Right forelimb (tissue), 1 donor: ENCODE measurements around the gene UACA.
"Not testable (repeated sequence)": the region's sequence is repeated elsewhere in the genome, so short reads cannot be mapped to it uniquely, and the experiment has no call there.

Experiments used
- DNase-seq: peaks from one replicate; pipeline ENCODE4 v3.0.0-alpha.2; 2018

The UACA gene

DNA sequence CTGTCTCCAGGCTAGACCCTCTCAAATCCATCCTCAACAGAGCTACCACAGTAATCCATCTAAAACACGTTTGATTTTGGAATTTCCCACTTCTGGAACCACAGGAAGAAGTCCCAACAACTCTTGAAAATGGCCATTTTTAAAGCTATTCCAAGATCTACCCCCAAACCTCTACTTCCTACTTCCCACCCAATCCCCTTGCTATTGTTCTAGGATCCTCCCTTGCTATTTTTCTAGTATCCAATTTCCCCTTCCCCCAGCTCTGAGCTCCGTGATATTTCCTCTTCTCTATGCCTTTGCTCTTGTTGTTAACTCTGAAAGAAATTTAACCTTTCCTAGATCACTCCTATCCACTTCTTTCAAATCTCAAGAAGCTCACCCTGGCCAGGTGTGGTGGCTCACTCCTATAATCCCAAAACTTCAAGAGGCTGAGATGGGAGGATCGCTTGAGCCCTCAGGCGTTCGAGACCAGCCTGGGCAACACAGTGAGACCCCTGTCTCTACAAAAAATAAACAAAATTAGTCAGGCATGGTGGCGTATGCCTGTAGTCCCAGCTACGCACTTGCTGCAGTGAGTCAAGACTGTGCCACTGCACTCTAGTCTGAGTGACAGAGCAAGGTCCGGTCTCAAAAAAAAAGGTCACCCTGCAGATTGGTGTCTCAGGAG is 13.0 kb downstream of the UACA start:
- no peak for DNase-seq

DNA sequence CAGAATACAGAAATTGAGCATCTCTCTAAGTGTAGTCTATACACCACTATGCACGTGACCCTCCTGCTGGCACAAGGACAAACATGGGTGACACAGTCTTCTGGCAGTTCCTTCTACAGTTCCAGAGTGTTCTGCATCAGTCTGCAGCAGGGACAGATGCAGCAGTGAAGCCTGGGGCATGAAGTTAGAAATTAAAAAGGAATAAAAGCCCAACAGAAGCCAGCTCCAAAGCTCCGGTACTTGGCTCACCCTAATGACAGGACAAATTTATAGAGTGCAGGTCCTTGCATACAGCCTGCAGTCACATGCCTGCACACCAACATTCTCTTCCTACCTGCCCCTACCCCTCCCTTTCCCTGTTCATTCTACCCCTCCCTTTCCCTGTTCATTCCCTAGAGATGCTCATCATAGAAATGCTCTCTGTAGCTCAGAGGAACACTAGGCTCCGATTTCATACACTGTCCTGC is 15.0 kb downstream of the UACA start:
- DNase-seq, result no peak

DNA sequence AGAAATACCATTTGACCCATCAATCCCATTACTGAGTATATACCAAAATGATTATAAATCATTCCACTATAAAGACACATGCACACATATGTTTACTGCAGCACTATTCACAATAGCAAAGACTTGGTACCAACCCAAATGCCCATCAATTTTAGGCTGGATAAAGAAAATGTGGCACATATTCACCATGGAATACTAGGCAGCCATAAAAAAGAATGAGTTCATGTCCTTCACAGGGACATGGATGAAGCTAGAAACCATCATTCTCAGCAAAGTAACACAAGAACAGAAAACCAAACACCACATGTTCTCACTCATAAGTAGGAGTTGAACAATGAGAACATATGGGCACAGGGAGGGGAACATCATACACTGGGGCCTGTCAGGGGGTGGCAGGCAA is 16.8 kb downstream of the UACA start:
- DNase-seq, result not testable (repeated sequence)

DNA sequence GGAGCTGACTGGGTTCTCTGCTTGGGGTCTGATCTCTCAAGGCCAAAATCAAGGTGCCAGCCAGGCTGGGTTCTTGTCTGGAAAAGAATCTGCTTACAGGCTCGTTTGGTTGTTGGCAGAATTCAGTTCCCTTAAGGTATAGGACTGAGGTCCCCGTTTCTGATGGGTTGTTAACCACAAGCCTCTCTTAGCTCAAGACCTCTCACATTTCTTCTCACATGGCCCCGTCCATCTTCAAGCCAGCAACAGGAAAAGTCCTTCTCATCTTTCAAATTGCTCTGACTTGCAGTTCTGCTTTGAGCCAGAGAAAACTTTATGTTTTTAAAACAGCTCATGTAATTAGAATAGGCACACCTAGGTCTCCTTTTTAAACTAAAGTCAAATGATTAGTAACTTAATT is 20.4 kb downstream of the UACA start:
- no peak for DNase-seq

DNA sequence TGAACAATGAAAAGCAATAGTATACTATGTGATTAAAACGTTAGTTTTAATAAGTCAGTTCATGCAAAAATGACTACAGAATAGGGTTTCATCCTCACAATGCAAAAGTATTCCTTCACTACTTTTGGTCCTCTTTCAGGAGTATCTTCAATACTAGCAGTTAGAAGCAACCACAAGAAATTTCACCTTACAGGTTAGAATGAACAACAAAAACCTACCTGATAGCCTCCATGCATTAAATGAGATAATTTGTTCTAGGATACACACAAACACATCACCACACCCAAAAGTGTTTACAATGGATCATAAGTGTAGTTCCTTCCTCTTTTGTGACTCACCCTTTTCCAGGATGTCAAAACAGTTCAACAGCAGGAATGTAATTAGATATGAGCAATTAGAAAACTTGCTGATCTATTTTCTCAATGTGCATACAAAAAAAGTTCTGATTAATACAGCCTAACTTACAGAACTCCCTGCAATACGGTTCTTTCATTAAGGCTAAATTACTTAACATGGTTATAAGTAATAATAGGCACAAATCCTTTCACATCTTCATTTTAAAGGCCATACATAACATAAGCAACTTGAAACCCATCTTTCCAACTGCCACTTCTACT is 21.6 kb downstream of the UACA start:
- DNase-seq, result no peak

DNA sequence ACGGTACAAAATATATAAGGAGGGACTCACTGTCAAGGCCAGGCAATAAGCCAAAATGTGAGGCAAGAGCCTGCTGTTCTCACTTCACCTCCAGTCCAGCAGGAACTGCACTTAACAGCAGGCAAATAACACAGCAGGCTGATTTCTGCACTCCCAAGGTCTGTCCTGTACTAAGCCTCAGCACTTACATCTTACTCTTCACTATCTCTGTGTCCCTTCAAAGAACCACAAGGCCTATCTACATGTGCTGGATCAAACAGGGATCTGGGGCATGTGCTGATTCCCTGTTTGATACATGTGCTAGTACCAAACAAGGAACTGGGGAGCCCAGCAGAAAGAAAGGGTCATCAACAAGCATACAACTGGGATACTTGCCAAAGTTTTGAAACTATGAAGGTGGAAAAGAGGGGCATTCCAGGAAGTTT is 22.2 kb downstream of the UACA start:
- no peak for DNase-seq

DNA sequence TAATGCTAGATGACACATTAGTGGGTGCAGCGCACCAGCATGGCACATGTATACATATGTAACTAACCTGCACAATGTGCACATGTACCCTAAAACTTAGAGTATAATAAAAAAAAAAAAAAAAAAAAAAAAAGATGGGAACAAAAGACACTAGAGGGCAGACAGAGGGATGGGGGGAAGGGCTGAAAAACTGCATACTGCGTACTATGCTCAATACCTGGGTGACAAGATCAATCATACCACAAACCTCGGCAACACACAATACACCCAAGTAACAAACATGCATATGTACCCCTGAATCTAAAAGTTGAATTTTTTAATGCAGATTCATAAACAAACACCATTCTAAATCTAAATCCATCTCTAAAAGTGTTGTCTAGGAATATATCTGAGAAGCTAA is 28.3 kb downstream of the UACA start:
- not testable (repeated sequence) for DNase-seq

DNA sequence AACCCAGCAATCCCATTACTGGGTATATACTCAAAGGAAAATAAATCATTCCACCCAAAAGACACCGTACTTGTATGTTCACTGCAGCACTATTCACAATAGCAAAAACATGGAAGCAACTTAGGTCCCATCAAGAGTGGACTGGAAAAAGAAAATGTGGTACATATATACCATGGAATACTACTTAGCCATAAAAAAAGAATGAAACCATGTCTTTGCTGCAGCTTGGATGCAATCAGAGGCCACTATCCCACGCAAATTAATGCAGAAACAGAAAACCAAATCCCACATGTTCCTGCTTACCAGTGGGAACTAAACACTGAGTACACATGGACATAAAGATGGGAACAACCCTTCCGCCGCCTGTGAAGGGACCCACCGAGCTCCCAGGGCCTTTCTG is 34.2 kb downstream of the UACA start:
- no peak for DNase-seq

DNA sequence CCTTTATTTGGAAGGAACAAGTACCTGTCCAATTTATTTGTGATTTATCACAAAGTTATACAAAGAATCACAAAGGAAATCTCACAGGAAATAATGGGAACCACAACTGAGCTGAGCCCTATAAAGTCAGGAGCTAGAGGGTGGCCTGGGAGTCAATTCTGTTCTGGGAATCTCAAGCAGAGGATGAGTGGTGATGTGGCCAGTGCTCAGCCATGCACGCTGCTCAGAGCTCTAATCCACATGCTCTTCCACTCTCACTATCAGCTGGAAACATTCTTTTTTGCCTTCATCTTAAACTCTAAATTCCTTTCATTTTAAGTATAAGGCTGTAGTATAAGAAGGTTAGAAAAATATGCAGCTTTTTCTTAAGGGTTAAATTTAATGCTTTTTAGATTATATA is 36.6 kb downstream of the UACA start:
- no peak for DNase-seq

DNA sequence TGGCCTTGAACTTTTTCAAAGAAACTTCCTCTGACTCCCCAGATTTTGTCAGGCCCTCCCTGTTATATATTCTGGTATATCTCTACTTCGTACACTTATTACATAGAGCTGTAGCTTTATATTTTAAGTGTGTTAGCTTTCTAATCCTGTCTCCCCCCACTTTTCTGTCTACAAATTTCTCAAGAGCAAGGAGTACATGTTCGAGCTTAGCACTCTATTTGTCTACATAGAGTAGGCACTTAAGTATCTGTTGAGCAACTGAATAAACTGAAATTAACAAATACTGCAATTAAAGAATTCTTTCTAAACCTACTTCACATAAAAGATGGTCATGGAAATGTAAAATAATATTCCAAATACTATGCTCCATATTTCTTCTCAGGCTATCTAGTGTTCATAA is 39.4 kb downstream of the UACA start:
- DNase-seq, result no peak

DNA sequence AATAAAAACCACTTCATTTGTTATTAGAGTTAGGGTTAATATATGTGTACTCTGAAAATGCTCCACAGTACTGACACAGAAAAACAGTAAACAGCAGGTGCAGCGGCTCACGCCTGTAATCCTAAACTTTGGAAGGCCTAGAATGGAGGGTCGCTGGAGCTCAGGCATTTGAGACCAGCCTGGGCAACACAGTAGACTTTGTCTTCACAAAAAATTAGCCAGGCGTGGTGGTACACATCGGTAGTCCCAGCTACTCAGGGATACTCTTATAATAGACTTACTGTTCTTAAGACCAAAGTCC is 40.3 kb downstream of the UACA start:
- no peak for DNase-seq

DNA sequence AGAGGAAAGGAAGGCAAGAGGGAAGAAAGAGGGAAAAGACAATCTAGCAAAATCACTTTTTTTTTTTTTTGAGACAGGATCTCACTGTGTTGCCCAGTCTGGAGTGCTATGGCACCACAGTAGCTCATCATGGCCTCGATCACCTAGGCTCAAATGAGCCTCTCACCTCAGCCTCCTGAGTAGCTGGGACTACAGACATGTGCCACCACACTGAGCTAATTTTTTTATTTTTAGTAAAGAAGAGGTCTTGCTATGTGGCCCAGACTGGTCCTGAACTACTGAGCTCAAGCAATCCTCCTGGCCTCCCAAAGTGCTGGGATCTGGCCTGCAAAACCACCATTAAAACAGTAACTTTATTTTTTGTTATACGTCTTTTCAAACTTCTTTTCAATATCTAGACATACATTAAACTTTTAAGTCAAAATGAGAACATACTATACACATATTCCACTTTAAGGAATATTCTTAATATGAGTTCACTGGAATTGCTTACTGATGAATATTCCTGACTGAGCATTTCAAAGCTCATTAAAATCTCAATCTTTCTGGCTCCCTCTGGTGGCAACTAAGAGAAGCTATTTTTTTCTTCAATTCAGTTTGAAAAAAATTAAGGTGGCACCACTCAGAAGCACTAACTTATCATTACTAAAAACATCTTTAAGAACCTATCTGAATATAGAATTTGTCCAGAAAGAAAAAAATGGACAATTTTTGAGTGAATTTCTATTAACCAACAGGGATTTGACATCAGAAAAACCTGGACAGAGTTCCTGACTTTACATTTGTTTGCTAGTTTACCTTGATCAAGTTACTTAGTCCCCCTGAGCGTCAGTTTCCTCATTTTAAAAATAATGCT is 40.9 kb downstream of the UACA start:
- no peak for DNase-seq

DNA sequence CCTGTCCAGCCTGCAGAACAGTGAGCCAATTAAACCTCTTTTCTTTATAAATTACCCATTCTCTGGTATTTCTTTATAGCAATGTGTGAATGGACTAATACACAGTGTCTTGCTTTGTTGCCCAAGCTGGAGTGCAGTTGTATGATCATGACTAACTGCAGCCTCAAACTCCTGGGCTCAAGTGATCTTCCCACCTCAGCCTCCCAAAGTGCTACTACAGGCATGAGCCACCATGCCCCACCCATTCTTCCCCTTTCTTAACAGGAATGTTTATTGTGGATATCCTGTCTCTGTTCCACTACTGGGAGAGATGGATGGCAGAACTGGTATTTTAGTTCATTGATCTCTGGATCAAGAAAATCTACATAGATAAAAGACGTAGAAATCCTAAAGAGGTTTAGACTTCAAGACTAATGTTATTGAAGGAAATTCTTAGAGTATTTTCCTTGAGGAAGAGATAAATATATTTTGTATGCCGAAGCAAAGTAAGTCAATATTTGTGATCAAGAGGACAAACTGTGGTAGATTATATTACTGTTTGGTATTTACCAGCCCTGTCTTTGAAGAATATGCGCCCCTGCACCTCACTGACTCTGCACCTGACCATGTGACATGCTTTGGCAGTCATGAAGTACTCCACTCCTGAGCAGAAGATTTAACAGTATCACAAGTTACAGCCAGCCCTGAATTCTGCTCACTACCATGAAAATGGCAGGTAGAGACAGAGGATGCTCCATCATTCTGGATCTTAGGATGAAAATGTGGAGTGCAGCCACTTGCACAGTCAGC is 42.9 kb downstream of the UACA start:
- DNase-seq, result no peak

DNA sequence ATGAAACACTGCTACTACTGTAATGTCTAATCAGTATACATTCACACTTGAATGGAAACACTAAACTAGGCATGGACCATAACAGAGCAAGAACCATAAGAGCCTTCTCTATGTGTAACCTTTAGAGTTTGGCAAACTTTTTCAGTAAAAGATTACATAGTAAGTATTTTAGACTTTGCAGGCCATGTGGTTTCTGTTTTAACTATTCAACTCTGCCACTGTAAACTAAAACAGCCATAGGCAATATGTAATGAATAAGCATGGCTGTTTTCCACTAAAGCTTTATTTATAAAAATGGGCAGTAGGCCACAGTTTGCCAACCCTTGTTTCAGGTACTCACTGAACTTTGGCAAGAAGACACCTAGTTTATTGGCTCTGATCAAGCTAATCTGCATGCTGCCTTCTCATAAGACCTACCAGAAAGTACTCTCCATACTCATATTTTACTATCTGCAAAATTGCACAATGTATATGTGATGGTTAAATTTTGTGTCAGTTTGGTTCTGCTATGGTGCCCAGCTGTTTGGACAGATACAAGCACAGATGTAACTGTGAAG is 46.0 kb downstream of the UACA start:
- DNase-seq, result no peak

DNA sequence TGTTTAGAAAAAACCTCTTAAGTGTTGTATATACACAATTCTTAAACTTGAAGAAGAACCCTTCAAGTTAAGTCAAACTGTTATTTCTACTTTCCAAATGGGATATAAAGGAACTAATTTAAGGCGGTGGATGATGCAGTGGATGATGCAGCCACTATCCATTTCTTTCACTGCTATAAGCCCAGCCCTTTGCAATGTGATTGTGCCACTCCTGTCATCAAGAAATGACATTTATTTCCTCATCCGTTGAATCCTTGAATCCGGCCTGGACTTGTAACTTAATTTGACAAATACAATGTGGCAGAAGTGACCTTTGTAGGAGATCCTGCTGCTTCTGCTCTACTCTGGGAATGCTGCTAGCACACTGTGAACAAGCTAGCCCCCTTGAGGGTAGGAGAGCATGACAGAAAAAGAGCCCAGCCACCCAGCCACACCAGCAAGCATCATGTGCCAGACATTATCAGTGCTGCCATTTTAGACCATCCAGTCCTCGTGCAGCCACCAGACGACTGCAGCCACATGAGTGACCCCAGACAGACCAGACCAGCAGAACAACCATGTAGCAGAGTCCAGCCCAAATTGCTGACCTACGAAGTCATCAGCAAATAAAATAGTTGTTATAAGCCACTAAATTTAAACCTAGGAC is 47.4 kb downstream of the UACA start:
- DNase-seq, result no peak

DNA sequence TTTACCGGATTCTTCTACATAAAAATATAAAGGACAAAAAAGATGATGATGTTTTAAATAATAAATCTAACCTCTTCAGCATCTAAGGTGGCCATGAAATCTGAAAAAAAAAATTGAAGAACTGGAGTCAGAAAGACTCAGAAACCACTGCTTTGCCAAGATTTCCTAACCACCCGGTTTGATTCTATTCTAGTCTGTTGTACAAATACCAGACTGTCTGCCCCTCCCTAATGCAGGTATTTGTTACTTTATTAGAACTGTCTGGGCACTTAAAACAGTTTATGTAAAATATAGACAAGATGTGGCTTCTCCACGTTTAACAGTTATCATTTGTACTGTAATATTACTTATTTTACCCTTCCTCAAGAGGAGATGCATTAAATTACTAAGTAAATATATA is 48.8 kb downstream of the UACA start:
- DNase-seq, result no peak

DNA sequence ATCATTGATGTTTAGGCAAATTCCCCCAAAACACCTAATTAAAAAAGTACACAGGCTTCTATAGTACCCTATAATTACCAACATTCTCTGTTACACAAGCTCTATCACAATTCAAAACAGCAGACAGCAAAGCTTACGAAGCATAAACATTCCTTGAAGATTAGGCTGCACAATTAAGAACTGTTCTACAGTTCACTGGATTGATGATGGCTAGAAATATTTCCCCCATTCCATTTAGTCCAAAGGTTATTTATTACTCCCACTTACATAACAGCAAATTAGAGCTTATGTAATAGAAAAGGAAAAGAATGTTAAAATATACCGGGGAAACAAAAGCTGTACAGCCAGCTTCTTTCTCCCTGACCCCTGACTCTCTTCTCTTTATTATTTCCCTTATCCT is 49.3 kb downstream of the UACA start:
- no peak for DNase-seq

DNA sequence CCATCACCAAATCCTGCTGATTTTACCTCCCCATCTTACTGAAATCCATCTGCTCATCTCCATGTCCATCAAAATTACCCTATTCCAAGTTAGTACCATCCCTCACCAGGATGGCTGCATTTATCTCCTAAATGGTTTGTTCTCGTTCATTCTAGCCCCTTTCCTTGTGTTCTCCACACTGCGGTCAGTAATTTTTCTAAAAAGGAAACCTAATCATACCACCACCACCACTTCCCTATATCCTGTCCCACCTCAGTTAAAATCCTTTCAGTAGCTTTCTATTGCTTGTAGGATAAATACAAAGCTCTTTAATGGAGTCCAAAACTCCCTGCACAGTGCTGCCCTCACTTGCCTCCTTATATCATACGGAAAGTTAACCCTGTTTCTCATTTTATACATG is 51.1 kb downstream of the UACA start:
- no peak for DNase-seq

DNA sequence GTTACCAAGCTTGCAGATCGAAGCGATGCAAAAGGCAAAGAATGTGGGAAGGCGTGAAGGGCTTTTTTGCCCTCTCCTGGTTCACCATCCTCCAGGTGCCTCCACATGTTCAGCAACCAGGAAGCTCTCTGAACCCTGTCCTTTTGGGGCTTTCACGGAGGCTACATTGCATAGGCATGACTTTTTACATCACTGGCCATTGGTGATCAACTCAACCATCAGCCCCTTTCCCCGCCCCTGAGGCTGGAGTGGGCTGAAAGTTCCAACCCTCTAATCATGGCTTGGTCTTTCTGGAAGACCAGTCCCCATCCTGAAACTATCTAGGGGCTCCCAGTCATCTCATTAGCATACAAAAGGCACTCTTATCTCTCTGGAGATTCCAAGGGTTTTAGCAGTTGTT is 52.6 kb downstream of the UACA start:
- no peak for DNase-seq

DNA sequence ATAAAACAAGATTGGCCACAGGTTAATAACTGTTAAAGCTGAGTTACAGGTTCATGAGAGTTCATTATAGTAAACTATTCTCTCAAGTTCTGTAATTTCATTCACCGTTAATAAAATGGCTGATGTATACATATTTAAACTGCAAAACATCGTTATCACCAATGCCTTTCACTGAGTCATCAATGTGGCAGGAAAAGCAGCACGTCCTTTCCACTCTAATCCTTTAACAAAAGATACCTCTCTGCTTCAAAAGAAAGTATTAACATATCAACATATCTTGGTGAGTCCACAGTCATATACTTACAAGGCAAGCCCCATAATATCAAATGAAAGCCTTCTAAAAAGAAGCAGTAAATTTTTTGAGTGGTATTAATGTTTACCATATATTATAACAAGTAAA is 54.5 kb downstream of the UACA start:
- no peak for DNase-seq

DNA sequence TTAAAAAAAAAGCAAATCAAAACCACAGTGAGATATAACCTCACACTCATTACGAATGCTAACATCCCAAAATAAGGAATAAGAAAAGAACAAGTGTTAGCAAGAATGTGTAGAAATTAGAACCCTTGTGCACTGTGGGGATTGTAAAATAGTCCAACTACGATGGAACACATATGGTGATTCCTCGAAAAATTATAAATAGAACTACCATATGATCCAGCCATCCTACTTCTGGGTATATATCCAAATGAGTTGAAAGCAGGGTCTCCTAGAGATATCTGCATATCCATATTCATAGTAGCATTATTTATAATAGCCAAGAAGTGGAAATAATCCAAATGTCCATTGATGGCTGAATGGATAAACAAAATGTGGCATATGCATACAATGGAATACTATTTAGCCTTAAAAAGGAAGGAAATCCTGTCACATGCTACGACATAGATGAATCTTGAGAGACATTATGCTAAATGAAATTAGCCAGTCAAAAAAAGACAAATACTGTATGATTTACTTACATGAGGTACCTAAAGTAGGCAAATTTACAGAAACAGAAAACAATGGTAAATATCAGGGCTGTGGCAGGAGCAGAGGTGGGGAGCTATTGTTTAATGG is 55.6 kb downstream of the UACA start:
- no peak for DNase-seq

DNA sequence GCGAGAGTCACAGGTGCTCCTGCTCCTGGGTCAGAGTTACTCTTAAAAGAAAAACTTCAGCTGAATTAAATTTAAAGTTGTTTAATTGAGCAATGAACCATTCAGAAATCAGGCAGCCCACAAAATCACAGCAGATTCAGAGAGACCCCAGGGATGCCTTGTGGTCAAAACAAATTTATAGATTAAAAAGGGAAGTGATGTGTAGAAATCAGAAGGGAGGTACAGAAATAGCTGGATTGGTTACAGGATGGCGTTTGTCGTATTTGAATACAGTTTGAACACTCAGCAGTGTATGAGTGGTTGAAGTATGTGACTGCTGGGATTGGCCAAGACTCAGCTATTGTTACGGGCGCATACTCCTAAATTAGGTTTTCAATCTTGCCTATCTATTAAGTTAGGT is 58.6 kb downstream of the UACA start:
- DNase-seq, result no peak
